HG03460 (cell line): Measurements from ENCODE around the gene NXNL1.
"Not testable (repeated sequence)": the region's sequence is repeated elsewhere in the genome, so short reads cannot be mapped to it uniquely, and the experiment has no call there.

Experiments used
- ATAC-seq: cut with Tn5 transposase; IDR thresholded peaks from one replicate; pipeline ENCODE4 v1.9.1; 2021; ENCODE audit not compliant: unreplicated experiment

The NXNL1 gene

DNA sequence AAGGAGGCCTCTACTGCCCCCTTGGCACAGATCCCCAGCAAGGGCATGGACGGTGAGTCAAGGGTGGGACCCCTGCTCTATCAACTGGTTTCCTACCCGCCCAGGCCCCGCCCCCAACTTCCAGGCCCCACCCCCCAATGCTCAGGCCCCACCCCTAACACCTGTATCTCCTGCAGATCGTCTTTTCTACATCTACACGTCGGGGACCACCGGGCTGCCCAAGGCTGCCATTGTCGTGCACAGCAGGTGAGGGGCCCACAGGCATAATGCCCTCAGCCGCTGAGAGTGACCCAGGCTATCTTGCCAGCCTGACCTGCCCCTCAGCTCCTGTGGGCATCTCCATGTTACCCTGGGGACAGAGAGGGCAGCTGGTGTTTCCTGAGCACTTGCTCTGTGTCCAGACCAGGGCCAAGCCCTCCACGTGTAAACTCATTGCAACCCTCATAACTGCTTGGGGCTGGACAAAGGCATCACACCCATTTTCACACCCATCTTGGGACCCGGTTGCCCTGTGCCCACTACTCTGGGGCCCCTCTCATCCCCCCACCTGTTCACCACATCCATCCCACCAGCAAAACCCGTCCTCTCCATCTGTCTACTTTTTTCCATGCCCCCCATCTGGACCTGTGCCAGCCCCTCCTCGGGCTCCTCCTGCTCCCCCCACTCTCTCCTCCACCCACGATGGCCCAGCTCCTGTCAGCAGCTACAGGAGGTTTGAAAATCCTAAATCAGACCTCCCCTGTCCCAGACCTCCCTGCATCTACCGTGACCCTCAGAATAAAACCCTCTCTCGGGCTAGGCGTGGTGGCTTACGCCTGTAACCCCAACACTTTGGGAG is 26.8 kb upstream of the NXNL1 start:
- no peak for ATAC-seq

DNA sequence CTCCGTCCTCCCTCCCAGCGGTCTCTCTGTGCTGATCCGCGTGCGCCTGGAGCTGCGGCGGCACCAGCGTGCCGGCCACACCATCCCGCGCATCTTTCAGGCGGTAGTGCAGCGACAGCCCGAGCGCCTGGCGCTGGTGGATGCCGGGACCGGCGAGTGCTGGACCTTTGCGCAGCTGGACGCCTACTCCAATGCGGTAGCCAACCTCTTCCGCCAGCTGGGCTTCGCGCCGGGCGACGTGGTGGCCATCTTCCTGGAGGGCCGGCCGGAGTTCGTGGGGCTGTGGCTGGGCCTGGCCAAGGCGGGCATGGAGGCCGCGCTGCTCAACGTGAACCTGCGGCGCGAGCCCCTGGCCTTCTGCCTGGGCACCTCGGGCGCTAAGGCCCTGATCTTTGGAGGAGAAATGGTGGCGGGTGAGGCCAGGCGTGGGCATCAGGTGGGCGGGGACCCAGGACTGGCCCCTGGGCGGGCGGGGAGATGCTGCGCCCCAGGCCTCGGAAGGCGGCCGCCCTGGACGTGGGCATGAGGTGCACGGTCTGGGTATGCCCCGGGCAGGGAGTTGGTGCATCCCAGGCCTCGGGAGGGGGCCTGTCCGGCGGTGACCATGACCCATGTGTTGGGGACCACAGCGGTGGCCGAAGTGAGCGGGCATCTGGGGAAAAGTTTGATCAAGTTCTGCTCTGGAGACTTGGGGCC is 26.0 kb upstream of the NXNL1 start:
- no peak for ATAC-seq

DNA sequence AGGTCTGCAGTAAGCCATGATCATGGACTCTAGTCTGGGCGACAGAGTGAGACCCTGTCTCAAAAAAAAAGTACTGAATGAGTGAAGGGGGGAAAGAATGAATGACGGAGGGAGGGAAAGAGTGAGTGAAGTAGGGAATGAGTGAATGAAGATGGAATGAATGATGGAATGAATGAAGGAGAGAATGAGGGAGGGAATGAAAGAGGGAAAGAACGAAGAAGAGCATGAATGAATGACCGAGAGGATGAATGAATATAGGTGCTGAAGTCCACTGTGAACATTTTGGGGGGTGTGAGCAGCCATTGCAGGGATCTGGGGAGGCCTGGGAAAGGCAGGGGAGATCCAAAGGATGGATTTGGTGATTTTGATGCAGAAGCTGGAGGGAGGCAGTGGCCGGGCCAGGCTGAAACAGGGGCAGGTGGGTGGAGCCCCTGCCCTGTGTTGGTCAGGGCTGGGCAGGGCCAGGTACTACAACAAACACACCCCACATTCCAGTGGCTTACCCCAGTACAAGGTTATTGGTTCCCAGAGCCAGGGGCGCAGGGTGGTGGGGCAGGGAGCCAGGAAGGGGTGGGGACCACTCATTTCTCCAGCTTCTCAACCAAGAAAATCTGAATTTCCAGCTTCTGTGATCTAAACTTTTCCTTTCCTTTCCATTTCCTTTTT is 23.9 kb upstream of the NXNL1 start:
- ATAC-seq = no peak

DNA sequence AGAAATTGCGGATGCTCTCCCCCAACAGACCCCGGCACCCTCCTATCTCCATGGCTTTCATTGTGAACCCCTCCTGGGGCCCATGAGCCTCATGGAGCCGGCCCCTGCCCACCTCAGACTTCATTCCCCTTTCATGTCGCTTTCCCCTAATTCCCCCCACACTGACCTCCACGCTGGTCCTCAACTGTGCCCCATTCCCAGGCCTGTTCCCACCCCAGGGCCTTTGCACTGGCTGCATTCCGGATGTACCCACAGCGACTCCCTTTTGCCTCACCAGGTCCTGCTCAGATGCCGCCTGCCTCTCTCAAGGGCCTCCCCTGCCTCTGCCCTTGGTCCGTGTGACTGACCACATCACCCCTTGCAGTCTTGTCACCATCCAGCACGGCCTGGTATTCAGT is 22.9 kb upstream of the NXNL1 start:
- ATAC-seq = no peak

DNA sequence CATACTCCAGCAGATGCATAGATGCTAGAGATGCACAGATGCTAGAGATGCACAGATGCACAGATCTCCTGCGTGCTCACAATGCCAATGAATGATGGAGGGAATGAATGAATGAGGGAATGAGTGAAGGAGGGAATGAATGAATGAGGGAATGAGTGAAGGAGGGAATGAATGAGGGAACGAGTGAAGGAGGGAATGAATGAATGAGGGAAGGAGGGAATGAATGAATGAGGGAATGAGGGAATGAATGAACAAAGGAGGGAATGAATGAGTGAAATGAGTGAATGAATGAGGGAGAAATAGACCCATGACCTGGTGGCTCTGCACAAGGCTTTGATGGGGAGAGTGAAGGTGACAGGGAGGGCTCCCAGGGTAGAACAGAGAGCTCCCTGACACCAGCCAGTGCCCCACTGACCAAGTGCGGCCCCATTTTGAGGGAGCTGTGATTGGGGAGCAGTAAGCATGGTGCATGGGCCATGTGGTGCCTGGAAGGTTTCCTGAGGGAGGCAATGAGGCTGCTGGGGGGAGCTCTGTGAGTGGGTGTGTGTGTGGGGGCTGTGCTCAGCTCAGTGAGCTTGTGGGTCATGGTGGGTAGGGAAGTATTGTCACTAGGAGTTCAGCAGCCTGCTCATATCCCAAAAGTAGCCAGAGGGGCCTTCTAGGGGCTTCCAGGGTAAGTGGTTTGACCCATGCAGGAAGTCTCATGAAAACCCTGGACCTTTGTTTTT is 22.3 kb upstream of the NXNL1 start:
- ATAC-seq = no peak

DNA sequence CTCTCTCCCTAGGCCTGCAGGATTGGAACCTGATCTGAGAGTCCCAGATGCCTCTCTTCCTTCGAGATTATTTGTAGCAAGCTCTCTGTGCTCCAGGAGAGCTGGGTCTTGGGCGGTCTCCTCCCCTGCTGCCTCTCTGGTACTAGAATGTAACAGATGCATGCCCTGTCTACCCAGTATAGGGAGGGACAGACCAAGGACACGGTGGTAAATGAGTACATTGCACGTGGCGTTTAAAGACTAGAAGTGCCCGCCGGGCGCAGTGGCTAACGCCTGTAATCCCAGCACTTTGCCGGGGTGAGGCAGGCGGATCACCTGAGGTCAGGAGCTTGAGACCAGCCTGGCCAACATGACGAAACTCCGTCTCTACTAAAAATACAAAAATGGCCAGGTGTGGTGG is 21.3 kb upstream of the NXNL1 start:
- no peak for ATAC-seq

DNA sequence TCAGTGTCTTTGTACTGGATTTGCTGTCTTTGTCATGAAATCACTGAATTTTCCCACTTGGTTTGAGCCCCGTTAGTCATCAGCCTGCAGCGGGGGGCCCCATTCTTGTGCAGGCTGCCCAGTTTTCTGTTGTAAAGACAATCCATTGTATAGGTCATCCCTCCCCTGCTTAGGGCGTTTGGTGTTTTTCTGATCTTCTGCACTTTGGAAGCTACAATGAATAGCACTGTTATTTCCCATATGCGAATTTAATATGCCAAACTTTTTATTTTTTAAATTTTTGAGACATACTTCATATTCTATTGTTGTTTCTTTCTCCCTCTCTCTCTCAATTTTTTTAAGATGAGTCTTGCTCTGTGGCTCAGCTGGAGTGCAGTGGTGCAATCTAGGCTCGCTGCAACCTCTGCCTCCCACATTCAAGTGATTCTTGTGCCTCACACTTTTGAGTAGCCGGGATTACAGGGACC is 18.6 kb upstream of the NXNL1 start:
- ATAC-seq = no peak

DNA sequence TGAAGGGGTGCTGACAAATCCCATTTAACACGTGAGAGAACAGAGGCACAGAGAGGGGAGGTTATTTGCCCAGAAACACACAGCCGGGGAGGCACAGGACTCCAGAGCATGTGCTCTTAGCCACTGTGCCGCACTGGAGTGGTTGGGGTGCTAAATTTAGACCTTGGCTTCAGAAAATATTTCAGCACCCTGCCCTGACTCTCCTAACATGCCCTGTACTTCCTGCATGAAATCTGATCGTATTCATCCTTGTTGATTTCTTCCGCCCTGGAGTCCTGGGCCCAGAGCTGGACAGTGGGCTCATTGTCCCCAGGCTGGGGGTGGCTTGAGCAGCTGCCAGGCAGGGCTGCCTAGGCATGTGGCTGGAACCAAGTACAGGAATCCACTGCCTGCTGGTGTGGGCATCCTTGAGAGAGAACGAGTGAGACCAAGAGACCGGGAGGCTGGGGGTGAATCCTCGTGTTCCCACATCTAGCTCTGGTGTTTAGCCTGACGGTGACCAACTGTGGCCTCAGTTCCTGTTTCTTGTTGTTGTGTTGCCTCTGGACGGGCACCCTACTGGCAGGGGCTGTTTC is 14.9 kb upstream of the NXNL1 start:
- ATAC-seq = no peak

DNA sequence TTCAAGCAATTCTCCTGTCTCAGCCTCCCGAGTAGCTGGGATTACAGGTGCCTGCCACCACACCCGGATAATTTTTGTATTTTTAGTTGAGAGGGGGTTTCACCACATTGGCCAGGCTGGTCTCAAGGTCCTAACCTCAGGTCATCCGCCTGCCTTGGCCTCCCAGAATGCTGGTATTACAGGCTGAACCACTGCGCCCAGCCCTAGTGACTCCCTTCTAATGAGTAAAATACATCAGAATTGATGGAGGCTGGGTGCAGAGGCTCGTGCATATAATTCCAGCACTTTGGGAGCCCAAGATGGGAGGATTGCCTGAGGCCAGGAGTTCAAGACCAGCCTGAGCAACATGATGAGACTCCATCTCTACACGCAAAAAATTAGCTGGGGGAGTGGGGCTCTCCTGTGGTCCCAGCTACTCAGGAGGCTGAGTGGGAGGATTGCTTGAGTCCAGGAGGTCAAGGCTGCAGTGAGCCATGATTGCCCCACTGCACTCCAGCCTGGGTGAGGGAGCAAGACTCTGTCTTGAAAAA is 14.3 kb upstream of the NXNL1 start:
- not testable (repeated sequence) for ATAC-seq

DNA sequence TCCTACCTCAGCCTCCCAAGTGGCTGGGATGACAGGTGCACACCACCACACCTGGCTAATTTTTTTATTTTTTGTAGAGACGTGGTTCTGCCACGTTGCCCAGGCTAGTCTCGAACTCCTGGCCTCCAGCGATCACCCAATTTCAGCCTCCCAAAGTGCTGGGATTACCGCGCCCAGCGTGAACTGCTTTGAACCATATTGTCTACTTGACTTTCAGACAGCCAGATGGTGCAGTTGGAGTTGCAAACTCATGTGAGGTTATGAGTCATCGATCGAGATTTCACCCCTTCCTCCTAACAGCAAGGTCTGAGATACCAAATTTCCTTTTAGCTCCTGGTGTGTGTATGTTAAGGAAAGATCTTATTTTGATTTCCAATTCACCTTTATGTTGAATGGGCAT is 12.3 kb upstream of the NXNL1 start:
- no peak for ATAC-seq

DNA sequence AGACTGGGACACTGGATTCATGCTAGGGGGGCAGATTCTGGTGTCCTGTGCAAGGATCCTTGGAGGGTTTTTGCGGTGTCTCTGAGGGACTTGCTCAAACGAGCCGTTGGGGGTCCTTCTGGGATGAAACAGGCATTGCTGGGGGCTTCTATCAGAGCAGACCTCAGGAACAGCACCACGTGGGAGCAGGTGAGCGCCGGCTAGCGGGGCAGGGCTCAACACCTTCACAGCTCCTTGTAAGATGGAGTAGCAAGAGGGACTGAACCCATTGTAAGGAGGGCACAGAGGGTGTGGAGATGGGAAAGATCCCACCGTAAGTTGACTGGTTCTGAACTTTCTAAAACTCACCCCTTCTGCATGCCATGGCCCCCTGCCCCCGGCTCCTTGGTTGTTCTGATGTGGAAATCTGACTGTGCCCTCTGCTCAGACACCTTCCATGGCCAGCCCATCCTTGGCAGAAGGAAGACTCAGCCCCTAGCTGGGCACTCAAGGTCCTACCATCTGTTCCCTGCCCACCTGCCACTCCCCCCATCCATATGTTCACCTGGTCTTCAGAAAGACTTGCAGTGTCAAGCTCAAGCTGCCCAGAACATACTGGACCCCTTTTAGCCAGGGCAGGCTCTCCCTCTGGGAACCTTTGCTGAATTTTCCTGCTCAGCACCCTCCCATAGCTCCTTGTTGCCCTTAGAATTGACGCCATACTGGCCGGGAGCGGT is 10.8 kb upstream of the NXNL1 start:
- ATAC-seq = no peak

DNA sequence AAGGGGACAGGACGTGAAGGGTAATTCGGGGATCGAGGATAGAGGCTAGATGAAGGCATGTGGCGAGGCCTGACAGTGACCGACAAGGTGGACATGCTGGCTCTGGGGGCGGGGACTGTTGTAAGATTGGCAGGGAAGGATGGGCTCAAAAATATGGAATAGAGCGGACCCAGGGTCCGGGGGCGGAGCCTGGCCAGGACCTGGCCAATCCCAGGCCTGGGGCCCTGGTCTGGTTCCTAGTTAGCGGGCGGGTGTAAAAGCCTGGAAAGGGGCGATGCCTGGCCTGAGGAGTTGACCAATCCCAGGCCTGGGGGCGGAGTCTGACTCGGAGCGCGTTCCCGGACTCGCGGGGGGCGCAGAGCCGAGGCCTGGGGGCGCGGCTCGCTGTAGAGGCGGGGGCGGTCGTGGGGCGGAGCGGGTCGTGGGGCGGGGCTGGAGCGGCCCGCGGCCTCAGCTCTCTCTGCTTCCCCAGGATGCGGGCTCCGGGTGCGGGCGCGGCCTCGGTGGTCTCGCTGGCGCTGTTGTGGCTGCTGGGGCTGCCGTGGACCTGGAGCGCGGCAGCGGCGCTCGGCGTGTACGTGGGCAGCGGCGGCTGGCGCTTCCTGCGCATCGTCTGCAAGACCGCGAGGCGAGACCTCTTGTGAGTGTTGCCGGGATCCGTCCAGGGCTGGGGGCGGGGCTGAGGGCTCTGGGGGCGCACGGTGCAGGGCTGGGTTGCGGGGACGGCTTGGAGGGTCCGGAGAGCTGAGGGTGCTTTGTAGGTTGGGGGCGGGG is 9.5 kb upstream of the NXNL1 start, which contains the start of gene SLC27A1:
TSS of gene SLC27A1 (plus strand) at position 457 of the 774 bp plus-strand sequence. CDS start at position 474, 17 bp downstream.
- ATAC-seq = peak; percentile 80

DNA sequence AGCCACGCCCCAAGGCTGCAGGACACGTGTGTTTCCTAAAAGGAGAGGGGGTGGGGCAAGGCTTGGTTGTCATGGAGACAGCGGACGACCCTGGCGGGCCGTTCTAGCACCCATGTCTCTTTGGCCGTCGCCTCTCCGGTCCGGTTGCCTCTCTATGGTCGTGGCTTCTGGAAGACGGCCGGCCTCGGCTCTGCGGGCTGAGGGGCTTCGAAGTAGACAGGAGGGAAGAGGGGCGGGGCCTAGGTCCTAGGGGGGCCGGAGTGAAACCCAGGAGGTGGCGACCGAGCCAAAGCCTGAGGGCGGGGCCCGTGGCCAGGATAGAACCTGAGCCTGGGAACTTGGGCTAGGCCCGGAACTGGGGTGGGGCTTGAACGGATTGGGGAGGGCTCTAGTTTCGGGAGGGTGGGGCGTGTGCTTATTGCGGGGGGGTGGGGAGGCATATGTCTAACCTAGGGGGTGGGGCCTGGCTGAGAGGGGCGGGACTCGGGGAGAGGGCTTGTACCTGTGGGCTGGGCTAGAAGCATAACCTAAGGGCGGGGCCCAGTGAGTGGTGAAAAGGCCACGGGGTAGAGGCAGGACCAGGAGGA is 8.8 kb upstream of the NXNL1 start:
- peak; percentile 53 for ATAC-seq

DNA sequence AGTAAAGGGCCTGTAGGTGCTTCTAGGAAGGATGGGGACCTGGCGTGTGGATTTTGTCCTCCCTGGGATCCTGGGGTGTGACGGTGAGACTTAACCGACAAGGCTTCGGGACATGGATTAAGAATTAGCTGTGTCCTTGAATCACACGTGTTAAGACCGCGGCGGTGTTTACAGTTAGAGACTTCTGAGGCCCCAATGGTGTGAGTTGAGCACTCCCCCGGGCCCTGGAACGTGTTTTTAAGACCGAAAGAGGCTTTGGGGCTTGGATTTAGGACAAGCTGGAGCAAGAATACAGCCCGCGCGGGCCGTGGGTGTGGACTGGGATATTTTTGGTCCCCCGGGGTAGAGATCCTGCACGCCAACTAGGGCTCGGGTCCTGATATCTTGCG is 8.4 kb upstream of the NXNL1 start:
- no peak for ATAC-seq

DNA sequence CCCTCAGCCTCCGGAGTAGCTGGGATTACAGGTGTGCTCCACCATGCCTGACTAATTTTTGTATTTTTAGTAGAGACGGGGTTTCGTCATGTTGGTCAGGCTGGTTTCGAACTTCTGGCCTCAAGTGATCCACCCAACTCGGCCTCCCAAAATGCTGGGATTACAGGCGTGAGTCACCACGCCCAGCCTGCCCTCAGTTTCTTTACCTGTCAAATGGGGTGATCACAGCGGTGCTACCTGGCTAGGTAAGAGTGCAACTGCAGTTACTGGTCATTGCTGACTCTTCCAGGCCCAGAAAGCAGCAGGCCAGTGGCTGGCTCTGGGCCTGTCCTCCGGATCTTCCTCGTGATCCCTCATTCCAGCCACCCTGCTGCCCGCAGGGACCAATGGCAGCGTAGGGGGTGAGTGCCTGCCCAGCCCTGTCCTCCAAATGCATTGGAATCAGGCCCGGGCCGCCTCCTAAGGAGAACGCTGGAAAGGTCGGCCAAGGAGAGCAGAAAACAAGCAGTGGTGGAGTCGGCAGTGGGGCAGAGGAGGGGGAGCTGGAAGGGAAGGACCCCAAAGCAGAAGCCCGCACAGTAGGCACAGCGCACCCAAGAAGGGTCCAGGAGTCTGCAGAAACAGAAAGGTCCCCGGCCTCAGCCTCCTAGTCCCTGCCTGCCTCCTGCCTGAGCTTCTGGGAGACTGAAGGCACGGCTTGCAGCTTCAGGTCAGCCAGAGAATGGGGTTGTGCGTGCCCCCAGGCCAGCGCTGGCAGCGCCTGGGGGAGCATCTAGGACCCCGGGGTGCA is 7.8 kb upstream of the NXNL1 start:
- ATAC-seq = no peak

DNA sequence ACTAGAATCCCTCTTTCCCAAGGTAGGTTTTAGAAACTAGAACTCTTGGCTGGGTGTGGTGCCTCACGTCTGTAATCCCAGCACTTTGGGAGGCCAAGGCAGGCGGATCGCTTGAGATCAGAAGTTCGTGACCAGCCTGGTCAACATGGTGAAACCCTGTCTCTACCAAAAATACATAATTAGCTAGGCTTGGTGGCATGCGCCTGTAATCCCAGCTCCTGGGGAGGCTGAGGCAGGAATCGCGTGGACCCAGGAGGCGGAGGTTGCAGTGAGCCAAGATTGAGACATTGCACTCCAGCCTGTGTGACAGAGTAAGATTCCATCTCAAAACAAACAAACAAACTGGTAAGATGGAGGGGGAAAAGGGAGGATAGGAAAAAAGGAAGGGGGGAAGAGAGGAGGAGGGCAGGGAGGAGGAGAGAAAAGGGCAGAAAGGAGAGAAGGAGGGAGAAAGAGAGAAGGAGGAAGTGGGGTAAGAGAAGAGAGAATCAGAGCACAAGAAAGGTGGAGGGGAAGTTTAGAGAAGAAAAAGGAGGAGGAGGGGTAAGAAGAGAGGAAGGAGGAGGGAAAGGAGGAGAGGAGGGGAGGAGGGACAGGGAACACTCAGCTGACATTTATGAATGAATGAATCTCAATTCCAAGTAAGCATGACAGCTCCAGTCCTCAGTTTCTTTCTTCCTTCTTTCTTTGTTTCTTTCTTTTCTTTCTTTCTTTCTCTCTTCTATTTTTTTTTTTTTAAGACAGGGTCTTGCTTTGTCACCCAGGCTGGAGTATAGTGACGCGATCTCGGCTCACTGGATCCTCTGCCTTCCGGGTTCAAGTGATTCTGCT is 7.0 kb upstream of the NXNL1 start:
- ATAC-seq = no peak

DNA sequence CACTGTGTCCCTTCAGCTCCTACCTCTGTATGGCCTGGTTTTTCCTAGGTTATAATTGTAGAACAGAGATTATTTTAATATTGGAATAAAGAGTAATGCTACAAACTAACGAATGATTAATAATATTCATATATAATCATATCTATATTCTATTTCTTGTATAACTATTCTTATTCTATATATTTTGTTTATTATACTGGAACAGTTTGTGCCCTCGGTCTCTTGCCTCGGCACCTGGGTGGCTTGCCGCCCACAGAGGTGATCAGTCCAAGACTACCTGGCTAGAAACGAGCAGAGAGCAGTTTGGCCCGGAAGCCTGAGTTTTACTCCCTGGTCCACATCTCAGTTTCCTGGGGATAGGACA is 5.7 kb upstream of the NXNL1 start:
- ATAC-seq = no peak
